SK-N-SH (cell line): ENCODE results near the gene CETP. TPM values are rescaled to one million over a fixed set of nuclear protein-coding genes. Genes with fewer than 3 reads are reported as not detected.

ENCODE experiments used
- CTCF ChIA-PET: fragments of 300-600, 350-600 bp; formaldehyde crosslinking; extraction: SDS; loops from one replicate; lab custom pipeline; 2021; lab: Yijun Ruan, JAX
- POLR2A ChIA-PET: fragments of 350-600 bp; sonication (Branson Sonifier 250); formaldehyde crosslinking; extraction: SDS; loops from one replicate; lab custom pipeline; 2020; ENCODE audit warnings: antibody characterized with exemption, inconsistent platforms; lab: Yijun Ruan, JAX
- DNase-seq: peaks from one replicate; pipeline ENCODE4 v3.0.0; 2012
- H2AFZ ChIP-seq: fragments of 200-600 bp; sonication (generic); 2 replicates; pipeline ENCODE4 v1.8.1; 2016; ENCODE audit warnings: antibody characterized with exemption, mild to moderate bottlenecking, low read depth
- H3F3A ChIP-seq: fragments of 200-600 bp; sonication (generic); replicated peaks from 2 replicates; pipeline ENCODE3; 2016; ENCODE audit warnings: antibody characterized with exemption, mild to moderate bottlenecking; ENCODE audit not compliant: insufficient read depth
- H3K27ac ChIP-seq, 2 experiments: fragments of 200-500 bp in 1 of 2; fragments of 200-600 bp in 1 of 2; sonication (Bioruptor generic) in 1 of 2; sonication (generic), shearing (Covaris generic) in 1 of 2; 2 replicates each; pipeline versions ENCODE4 v1.5.1 to v1.6.1; 2014 to 2016; ENCODE audit warnings: low read depth in 2 of 2, inconsistent platforms in 1 of 2, low read length in 1 of 2, mild to moderate bottlenecking in 1 of 2, mixed read lengths in 1 of 2
- H3K27me3 ChIP-seq: fragments of 200-600 bp; sonication (generic), shearing (Covaris generic); 2 replicates; pipeline ENCODE4 v1.6.1; 2016; ENCODE audit warnings: mixed run types; ENCODE audit not compliant: insufficient read depth
- H3K36me3 ChIP-seq, 2 experiments: fragments of 200-500 bp in 1 of 2; fragments of 200-600 bp in 1 of 2; sonication (Bioruptor generic) in 1 of 2; sonication (generic) in 1 of 2; replicated peaks in 1 of 2; 2 replicates each; pipeline versions ENCODE3 to v1.5.1; 2014 to 2016; ENCODE audit warnings: low read length in 1 of 2, mild to moderate bottlenecking in 1 of 2; ENCODE audit not compliant: insufficient read depth in 2 of 2, control insufficient read depth in 1 of 2
- H3K4me1 ChIP-seq, 2 experiments: fragments of 200-500 bp in 1 of 2; fragments of 200-600 bp in 1 of 2; sonication (Bioruptor generic) in 1 of 2; sonication (generic), shearing (Covaris generic) in 1 of 2; 2 replicates each; pipeline versions ENCODE4 v1.5.1 to v1.6.1; 2014 to 2016; ENCODE audit warnings: low read depth in 1 of 2, low read length in 1 of 2, mixed run types in 1 of 2; ENCODE audit not compliant: insufficient read depth in 2 of 2, control insufficient read depth in 1 of 2
- H3K4me2 ChIP-seq: fragments of 200-600 bp; sonication (generic), shearing (Covaris generic); 2 replicates; pipeline ENCODE4 v1.6.1; 2017; ENCODE audit warnings: mixed run types
- H3K4me3 ChIP-seq, 2 experiments: fragments of 200-500 bp in 1 of 2; fragments of 200-600 bp in 1 of 2; sonication (Bioruptor generic) in 1 of 2; sonication (generic), shearing (Covaris generic) in 1 of 2; 2 replicates each; pipeline versions ENCODE4 v1.5.1 to v1.8.1; 2014 to 2016; ENCODE audit warnings: low read depth in 2 of 2, inconsistent platforms in 1 of 2, low read length in 1 of 2, mild to moderate bottlenecking in 1 of 2, mixed read lengths in 1 of 2, moderate library complexity in 1 of 2
- H3K79me2 ChIP-seq: fragments of 200-600 bp; sonication (generic); 2 replicates; pipeline ENCODE4 v1.8.1; 2017; ENCODE audit warnings: mild to moderate bottlenecking; ENCODE audit not compliant: insufficient read depth
- H3K9ac ChIP-seq: fragments of 200-600 bp; sonication (generic); 2 replicates; pipeline ENCODE4 v1.6.1; 2017; ENCODE audit warnings: mixed run types
- H3K9me2 ChIP-seq: fragments of 200-600 bp; sonication (generic); 2 replicates; pipeline ENCODE4 v1.6.1; 2017; ENCODE audit warnings: mixed run types
- H3K9me3 ChIP-seq: fragments of 200-600 bp; sonication (generic); 2 replicates; pipeline ENCODE4 v1.6.1; 2017; ENCODE audit warnings: mixed run types, mild to moderate bottlenecking, moderate library complexity
- H4K20me1 ChIP-seq: fragments of 200-600 bp; sonication (generic); 2 replicates; pipeline ENCODE4 v1.6.1; 2017; ENCODE audit warnings: mild to moderate bottlenecking, mixed run types; ENCODE audit not compliant: insufficient read depth
- CTCF ChIP-seq: fragments of 200-600 bp; sonication (generic); IDR thresholded peaks from 2 replicates; pipeline ENCODE4 v1.6.1; 2017; ENCODE audit warnings: antibody characterized with exemption, mild to moderate bottlenecking, moderate library complexity
- EP300 ChIP-seq, 2 experiments: IDR thresholded peaks; 2 replicates each; pipeline versions ENCODE4 v1.4.0 to v1.6.1; 2012; ENCODE audit warnings: borderline replicate concordance in 1 of 2, low read depth in 1 of 2, low read length in 1 of 2
- FOSL2 ChIP-seq: IDR thresholded peaks from 2 replicates; pipeline ENCODE4 v1.4.0; 2012; ENCODE audit warnings: low read depth, mild to moderate bottlenecking, moderate library complexity, borderline replicate concordance
- JUND ChIP-seq: IDR thresholded peaks from 2 replicates; pipeline ENCODE4 v1.4.0; 2012
- MXI1 ChIP-seq: IDR thresholded peaks from 2 replicates; pipeline ENCODE4 v1.6.1; 2012; ENCODE audit warnings: mild to moderate bottlenecking, low read depth, low read length, improper control_type of control experiment
- NRF1 ChIP-seq: IDR thresholded peaks from 2 replicates; pipeline ENCODE4 v1.6.1; 2012; ENCODE audit warnings: low read depth, mild to moderate bottlenecking, low read length
- POLR2AphosphoS5 ChIP-seq: IDR thresholded peaks from 2 replicates; pipeline ENCODE4 v1.6.1; 2012; ENCODE audit warnings: low read depth, low read length
- RCOR1 ChIP-seq: fragments of 150-350 bp; IDR thresholded peaks from 2 replicates; pipeline ENCODE4 v1.6.1; 2017; ENCODE audit warnings: antibody characterized with exemption, low read length
- RXRA ChIP-seq: IDR thresholded peaks from 2 replicates; pipeline ENCODE4 v1.4.0; 2012; ENCODE audit warnings: low read depth, mild to moderate bottlenecking, borderline replicate concordance
- SIN3A ChIP-seq: IDR thresholded peaks from 2 replicates; pipeline ENCODE4 v1.6.1; 2012; ENCODE audit warnings: low read depth, mild to moderate bottlenecking, low read length, moderate library complexity, borderline replicate concordance
- TCF12 ChIP-seq: IDR thresholded peaks from 2 replicates; pipeline ENCODE4 v1.4.0; 2012
- USF1 ChIP-seq: IDR thresholded peaks from 2 replicates; pipeline ENCODE4 v1.4.0; 2012; ENCODE audit warnings: low read depth, borderline replicate concordance
- YY1 ChIP-seq: IDR thresholded peaks from 2 replicates; pipeline ENCODE4 v1.4.0; 2012; ENCODE audit warnings: low read depth, mild to moderate bottlenecking
- WGBS: methylation state at CpG from one replicate; pipeline ENCODE4 v1.1.6; 2017; ENCODE audit warnings: low lambda C conversion rate; 5-methylcytosine and 5-hydroxymethylcytosine counted together
- polyA plus RNA-seq, 3 experiments: library from polyadenylated mRNA; depleted of rRNA; stranded (reverse); fragments of >200 nt; gene quantifications; 2 replicates each; pipeline ENCODE4 v1.2.3, GENCODE V29; 2012
- TF ChIP-seq, protein P1 (sequence below): IDR thresholded peaks from 2 replicates; pipeline ENCODE4; 2012

CETP gene
- polyA plus RNA-seq, 1 of the 3 experiments (the other 2 are of a cell fraction): not detected

DNA sequence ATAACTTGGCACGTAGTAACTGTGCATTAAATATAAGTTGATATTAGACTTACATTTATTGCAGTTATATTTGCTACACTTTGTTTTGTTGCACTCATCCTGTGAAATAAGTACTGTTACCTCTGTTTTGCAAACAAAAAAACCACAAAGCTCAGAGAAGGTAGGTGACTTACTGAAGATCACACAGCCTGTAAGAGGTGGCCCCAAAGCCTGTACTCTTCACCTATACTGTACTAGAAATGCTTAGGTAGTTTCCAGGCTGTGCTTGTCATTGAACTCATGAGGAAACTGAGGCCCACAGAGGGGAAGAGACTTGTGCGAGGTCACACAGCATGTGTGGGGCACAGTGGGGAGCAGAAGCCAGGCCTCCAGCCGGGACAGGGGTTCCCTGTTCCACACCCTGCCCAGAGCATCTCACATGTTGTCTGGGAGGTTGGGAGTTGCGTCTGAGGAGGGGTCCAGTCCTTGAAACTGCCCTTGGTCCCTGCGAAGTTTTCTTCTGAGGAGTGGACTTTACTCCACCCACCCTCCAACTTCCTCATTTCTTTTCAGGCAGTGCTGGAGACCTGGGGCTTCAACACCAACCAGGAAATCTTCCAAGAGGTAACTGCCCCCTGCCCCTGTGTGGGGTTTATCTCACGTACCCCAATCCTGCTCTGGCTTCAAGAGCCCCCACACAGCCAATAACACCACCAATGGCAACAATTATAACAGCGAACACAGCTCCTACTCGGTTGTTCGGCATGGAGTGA, 13.0 kb downstream of the CETP start:
- Histone ChIP-seq H3K9ac (no peak overlapping the region), H3K9me2 (no peaks in the 10 kb centered on the region), H3K79me2 (no peaks in the 10 kb centered on the region), H3K27me3 (no peaks in the 10 kb centered on the region), H3K9me3 (no peaks in the 10 kb centered on the region), H3K4me3 (no peak overlapping the region), H3K27ac (no peak overlapping the region), H2AFZ (no peak overlapping the region), H3K36me3 (no peaks in the 10 kb centered on the region), H3K4me1 (peaks cover 0 to 13% of the 10 kb centered on the region in 2 experiments; a peak in 1 of 4 replicates), H3K4me2 (no peak overlapping the region), H4K20me1 (no peaks in the 10 kb centered on the region), H3F3A (peaks cover 6% of the 10 kb centered on the region)
- WGBS: 84% methylated on average over 8 of the region's 9 CpGs
- ChIA-PET CTCF (interaction anchor here (0.6 to 4.8 kb wide), 3 partner anchors 10 to 15 kb away, joined by 3 to 27 read pairs (median 14); no protein-coding TSS in a partner anchor), POLR2A (no interaction called here)
- no peak for DNase-seq
- TF ChIP-seq, protein P1, sequence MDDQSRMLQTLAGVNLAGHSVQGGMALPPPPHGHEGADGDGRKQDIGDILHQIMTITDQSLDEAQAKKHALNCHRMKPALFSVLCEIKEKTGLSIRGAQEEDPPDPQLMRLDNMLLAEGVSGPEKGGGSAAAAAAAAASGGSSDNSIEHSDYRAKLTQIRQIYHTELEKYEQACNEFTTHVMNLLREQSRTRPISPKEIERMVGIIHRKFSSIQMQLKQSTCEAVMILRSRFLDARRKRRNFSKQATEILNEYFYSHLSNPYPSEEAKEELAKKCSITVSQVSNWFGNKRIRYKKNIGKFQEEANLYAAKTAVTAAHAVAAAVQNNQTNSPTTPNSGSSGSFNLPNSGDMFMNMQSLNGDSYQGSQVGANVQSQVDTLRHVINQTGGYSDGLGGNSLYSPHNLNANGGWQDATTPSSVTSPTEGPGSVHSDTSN: no peak
- TF ChIP-seq SIN3A: no peak
- no peak for TF ChIP-seq JUND
- TF ChIP-seq EP300 (IDR thresholded peaks at IDR 0.05; ENCODE audit: borderline replicate concordance in 1 of 2, low read depth in 1 of 2, low read length in 1 of 2): no peak
- TF ChIP-seq TCF12: no peak
- TF ChIP-seq POLR2AphosphoS5: no peak
- no peak for TF ChIP-seq YY1

- no peak for DNase-seq
- H3K27ac ChIP-seq: no peak overlapping the region
- 93% methylated on average over 10 of the region's 10 CpGs for WGBS
- no peaks in the 10 kb centered on the region for H3K36me3 ChIP-seq
- CTCF ChIA-PET: interaction anchor here (0.6 to 4.8 kb wide), 3 partner anchors 11 to 16 kb away, joined by 3 to 27 read pairs (median 3); partner anchors contain the start of gene NLRC5
- no peak overlapping the region for H2AFZ ChIP-seq
- POLR2A ChIA-PET: no interaction called here
- H3K9me3 ChIP-seq: no peaks in the 10 kb centered on the region
- H3K27me3 ChIP-seq: no peaks in the 10 kb centered on the region
- no peak overlapping the region for H3K4me2 ChIP-seq
- H3K79me2 ChIP-seq: no peaks in the 10 kb centered on the region
- H3K4me3 ChIP-seq: no peak overlapping the region
- no peaks in the 10 kb centered on the region for H3K9me2 ChIP-seq
- peaks cover 0 to 13% of the 10 kb centered on the region in 2 experiments; a peak in 1 of 4 replicates for H3K4me1 ChIP-seq
- no peak for TF ChIP-seq FOSL2
- TF ChIP-seq RXRA: no peak
- no peak for TF ChIP-seq TCF12
- no peak for TF ChIP-seq NRF1
- no peak for TF ChIP-seq RCOR1
- no peak for TF ChIP-seq CTCF
- no peak for TF ChIP-seq USF1
- TF ChIP-seq MXI1: no peak
- no peak overlapping the region for H3K9ac ChIP-seq
- H4K20me1 ChIP-seq: no peaks in the 10 kb centered on the region
- H3F3A ChIP-seq: peaks cover 6% of the 10 kb centered on the region
Observed at GRCh38 chr16:56975714-56976113, 14.0 kb downstream of the CETP start.
